SK-N-SH (cell line): ENCODE results near the gene NBEA. TPM values are rescaled to one million over a fixed set of nuclear protein-coding genes. Genes with fewer than 3 reads are reported as not detected.

Experiments used
- CTCF ChIA-PET: fragments of 300-600, 350-600 bp; formaldehyde crosslinking; extraction: SDS; loops from one replicate; lab custom pipeline; 2021; lab: Yijun Ruan, JAX
- POLR2A ChIA-PET: fragments of 350-600 bp; sonication (Branson Sonifier 250); formaldehyde crosslinking; extraction: SDS; loops from one replicate; lab custom pipeline; 2020; ENCODE audit warnings: antibody characterized with exemption, inconsistent platforms; lab: Yijun Ruan, JAX
- DNase-seq: peaks from one replicate; pipeline ENCODE4 v3.0.0; 2012
- H2AFZ ChIP-seq: fragments of 200-600 bp; sonication (generic); 2 replicates; pipeline ENCODE4 v1.8.1; 2016; ENCODE audit warnings: antibody characterized with exemption, mild to moderate bottlenecking, low read depth
- H3F3A ChIP-seq: fragments of 200-600 bp; sonication (generic); replicated peaks from 2 replicates; pipeline ENCODE3; 2016; ENCODE audit warnings: antibody characterized with exemption, mild to moderate bottlenecking; ENCODE audit not compliant: insufficient read depth
- H3K27ac ChIP-seq, 2 experiments: fragments of 200-500 bp in 1 of 2; fragments of 200-600 bp in 1 of 2; sonication (Bioruptor generic) in 1 of 2; sonication (generic), shearing (Covaris generic) in 1 of 2; 2 replicates each; pipeline versions ENCODE4 v1.5.1 to v1.6.1; 2014 to 2016; ENCODE audit warnings: low read depth in 2 of 2, inconsistent platforms in 1 of 2, low read length in 1 of 2, mild to moderate bottlenecking in 1 of 2, mixed read lengths in 1 of 2
- H3K27me3 ChIP-seq: fragments of 200-600 bp; sonication (generic), shearing (Covaris generic); 2 replicates; pipeline ENCODE4 v1.6.1; 2016; ENCODE audit warnings: mixed run types; ENCODE audit not compliant: insufficient read depth
- H3K36me3 ChIP-seq, 2 experiments: fragments of 200-500 bp in 1 of 2; fragments of 200-600 bp in 1 of 2; sonication (Bioruptor generic) in 1 of 2; sonication (generic) in 1 of 2; replicated peaks in 1 of 2; 2 replicates each; pipeline versions ENCODE3 to v1.5.1; 2014 to 2016; ENCODE audit warnings: low read length in 1 of 2, mild to moderate bottlenecking in 1 of 2; ENCODE audit not compliant: insufficient read depth in 2 of 2, control insufficient read depth in 1 of 2
- H3K4me1 ChIP-seq, 2 experiments: fragments of 200-500 bp in 1 of 2; fragments of 200-600 bp in 1 of 2; sonication (Bioruptor generic) in 1 of 2; sonication (generic), shearing (Covaris generic) in 1 of 2; 2 replicates each; pipeline versions ENCODE4 v1.5.1 to v1.6.1; 2014 to 2016; ENCODE audit warnings: low read depth in 1 of 2, low read length in 1 of 2, mixed run types in 1 of 2; ENCODE audit not compliant: insufficient read depth in 2 of 2, control insufficient read depth in 1 of 2
- H3K4me2 ChIP-seq: fragments of 200-600 bp; sonication (generic), shearing (Covaris generic); 2 replicates; pipeline ENCODE4 v1.6.1; 2017; ENCODE audit warnings: mixed run types
- H3K4me3 ChIP-seq, 2 experiments: fragments of 200-500 bp in 1 of 2; fragments of 200-600 bp in 1 of 2; sonication (Bioruptor generic) in 1 of 2; sonication (generic), shearing (Covaris generic) in 1 of 2; 2 replicates each; pipeline versions ENCODE4 v1.5.1 to v1.8.1; 2014 to 2016; ENCODE audit warnings: low read depth in 2 of 2, inconsistent platforms in 1 of 2, low read length in 1 of 2, mild to moderate bottlenecking in 1 of 2, mixed read lengths in 1 of 2, moderate library complexity in 1 of 2
- H3K79me2 ChIP-seq: fragments of 200-600 bp; sonication (generic); 2 replicates; pipeline ENCODE4 v1.8.1; 2017; ENCODE audit warnings: mild to moderate bottlenecking; ENCODE audit not compliant: insufficient read depth
- H3K9ac ChIP-seq: fragments of 200-600 bp; sonication (generic); 2 replicates; pipeline ENCODE4 v1.6.1; 2017; ENCODE audit warnings: mixed run types
- H3K9me2 ChIP-seq: fragments of 200-600 bp; sonication (generic); 2 replicates; pipeline ENCODE4 v1.6.1; 2017; ENCODE audit warnings: mixed run types
- H3K9me3 ChIP-seq: fragments of 200-600 bp; sonication (generic); 2 replicates; pipeline ENCODE4 v1.6.1; 2017; ENCODE audit warnings: mixed run types, mild to moderate bottlenecking, moderate library complexity
- H4K20me1 ChIP-seq: fragments of 200-600 bp; sonication (generic); 2 replicates; pipeline ENCODE4 v1.6.1; 2017; ENCODE audit warnings: mild to moderate bottlenecking, mixed run types; ENCODE audit not compliant: insufficient read depth
- CHD2 ChIP-seq: fragments of 150-350 bp; IDR thresholded peaks from 2 replicates; pipeline ENCODE4 v1.6.1; 2018; ENCODE audit warnings: low read length; ENCODE audit not compliant: partially characterized antibody
- ELF1 ChIP-seq: IDR thresholded peaks from 2 replicates; pipeline ENCODE4 v1.4.0; 2012
- EP300 ChIP-seq, 2 experiments: IDR thresholded peaks; 2 replicates each; pipeline versions ENCODE4 v1.4.0 to v1.6.1; 2012; ENCODE audit warnings: borderline replicate concordance in 1 of 2, low read depth in 1 of 2, low read length in 1 of 2
- EZH2phosphoT487 ChIP-seq: fragments of 200-600 bp; sonication (generic); IDR thresholded peaks from 2 replicates; pipeline ENCODE4 v1.6.1; 2017; ENCODE audit warnings: low read depth, mixed run types, mild to moderate bottlenecking, antibody characterized with exemption, moderate library complexity, borderline replicate concordance
- FOXJ3 ChIP-seq: sonication (generic); formaldehyde crosslinking; IDR thresholded peaks from 2 replicates; pipeline ENCODE4 v1.5.1; 2020; ENCODE audit warnings: mild to moderate bottlenecking, missing genetic modification reagents
- GATA2 ChIP-seq: sonication (generic); formaldehyde crosslinking; IDR thresholded peaks from 2 replicates; pipeline ENCODE4 v1.5.0; 2020; ENCODE audit warnings: mild to moderate bottlenecking, missing genetic modification reagents
- MEF2A ChIP-seq: IDR thresholded peaks from 2 replicates; pipeline ENCODE4 v1.4.0; 2012; ENCODE audit warnings: low read depth, borderline replicate concordance
- MXI1 ChIP-seq: IDR thresholded peaks from 2 replicates; pipeline ENCODE4 v1.6.1; 2012; ENCODE audit warnings: mild to moderate bottlenecking, low read depth, low read length, improper control_type of control experiment
- POLR2AphosphoS5 ChIP-seq: IDR thresholded peaks from 2 replicates; pipeline ENCODE4 v1.6.1; 2012; ENCODE audit warnings: low read depth, low read length
- TAF1 ChIP-seq: IDR thresholded peaks from 2 replicates; pipeline ENCODE4 v1.6.1; 2012; ENCODE audit warnings: low read depth, mild to moderate bottlenecking, low read length, moderate library complexity, borderline replicate concordance
- WGBS: methylation state at CpG from one replicate; pipeline ENCODE4 v1.1.6; 2017; ENCODE audit warnings: low lambda C conversion rate; 5-methylcytosine and 5-hydroxymethylcytosine counted together
- polyA plus RNA-seq, 3 experiments: library from polyadenylated mRNA; depleted of rRNA; stranded (reverse); fragments of >200 nt; gene quantifications; 2 replicates each; pipeline ENCODE4 v1.2.3, GENCODE V29; 2012
- TF ChIP-seq, protein P1 (sequence below): IDR thresholded peaks from 2 replicates; pipeline ENCODE4 v1.6.1; 2012; ENCODE audit warnings: mild to moderate bottlenecking, low read depth, low read length, moderate library complexity
- TF ChIP-seq, protein P2 (sequence below): fragments of 150-350 bp; IDR thresholded peaks from 2 replicates; pipeline ENCODE4 v1.6.1; 2017; ENCODE audit warnings: antibody characterized with exemption, low read length, low read depth, borderline replicate concordance
- TF ChIP-seq, protein P3 (sequence below): fragments of 200-600 bp; sonication (generic); IDR thresholded peaks from 2 replicates; pipeline ENCODE4 v1.6.1; 2017; ENCODE audit warnings: antibody characterized with exemption, mild to moderate bottlenecking, moderate library complexity
- TF ChIP-seq, protein P4 (sequence below): IDR thresholded peaks from 2 replicates; pipeline ENCODE4 v1.4.0; 2012; ENCODE audit warnings: low read depth

The NBEA gene
- polyA plus RNA-seq, 1 of the 3 experiments (the other 2 are of a cell fraction) = 12.3 TPM

DNA sequence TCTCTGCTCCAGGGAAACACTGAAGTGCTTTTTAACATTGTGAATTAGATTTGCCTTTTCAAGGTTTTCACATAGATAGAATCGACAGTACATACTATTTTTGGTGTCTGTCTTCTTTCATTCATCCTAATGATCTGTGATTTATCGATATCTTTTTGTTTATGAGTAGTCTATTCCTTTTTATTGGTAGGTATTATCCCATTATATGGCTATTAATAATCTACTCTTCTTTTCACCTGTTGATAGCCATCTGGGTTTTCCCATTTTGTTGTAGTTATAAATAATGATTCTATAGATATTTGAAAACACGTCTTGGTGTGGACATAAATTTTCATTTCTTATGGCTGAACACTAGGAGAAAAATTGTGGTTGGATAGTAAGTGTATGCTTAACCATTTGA, 271.8 kb downstream of the NBEA start:
- Histone ChIP-seq H3K36me3 (peaks cover under 1 to 5% of the 10 kb centered on the region in 2 experiments), H3K9me3 (no peaks in the 10 kb centered on the region), H2AFZ (no peak overlapping the region), H4K20me1 (no peaks in the 10 kb centered on the region), H3F3A (no peaks in the 10 kb centered on the region), H3K9ac (no peak overlapping the region), H3K4me1 (no peaks in the 10 kb centered on the region; a peak in 1 of 4 replicates), H3K4me3 (no peak overlapping the region), H3K27ac (no peak overlapping the region), H3K27me3 (no peaks in the 10 kb centered on the region), H3K9me2 (no peaks in the 10 kb centered on the region), H3K4me2 (no peak overlapping the region), H3K79me2 (no peaks in the 10 kb centered on the region)
- TF ChIP-seq ELF1 (no peak), EZH2phosphoT487 (no peak), POLR2AphosphoS5 (no peak), FOXJ3 (CRISPR knock-in tag) (no peak), CHD2 (no peak)
- TF ChIP-seq, protein P1, sequence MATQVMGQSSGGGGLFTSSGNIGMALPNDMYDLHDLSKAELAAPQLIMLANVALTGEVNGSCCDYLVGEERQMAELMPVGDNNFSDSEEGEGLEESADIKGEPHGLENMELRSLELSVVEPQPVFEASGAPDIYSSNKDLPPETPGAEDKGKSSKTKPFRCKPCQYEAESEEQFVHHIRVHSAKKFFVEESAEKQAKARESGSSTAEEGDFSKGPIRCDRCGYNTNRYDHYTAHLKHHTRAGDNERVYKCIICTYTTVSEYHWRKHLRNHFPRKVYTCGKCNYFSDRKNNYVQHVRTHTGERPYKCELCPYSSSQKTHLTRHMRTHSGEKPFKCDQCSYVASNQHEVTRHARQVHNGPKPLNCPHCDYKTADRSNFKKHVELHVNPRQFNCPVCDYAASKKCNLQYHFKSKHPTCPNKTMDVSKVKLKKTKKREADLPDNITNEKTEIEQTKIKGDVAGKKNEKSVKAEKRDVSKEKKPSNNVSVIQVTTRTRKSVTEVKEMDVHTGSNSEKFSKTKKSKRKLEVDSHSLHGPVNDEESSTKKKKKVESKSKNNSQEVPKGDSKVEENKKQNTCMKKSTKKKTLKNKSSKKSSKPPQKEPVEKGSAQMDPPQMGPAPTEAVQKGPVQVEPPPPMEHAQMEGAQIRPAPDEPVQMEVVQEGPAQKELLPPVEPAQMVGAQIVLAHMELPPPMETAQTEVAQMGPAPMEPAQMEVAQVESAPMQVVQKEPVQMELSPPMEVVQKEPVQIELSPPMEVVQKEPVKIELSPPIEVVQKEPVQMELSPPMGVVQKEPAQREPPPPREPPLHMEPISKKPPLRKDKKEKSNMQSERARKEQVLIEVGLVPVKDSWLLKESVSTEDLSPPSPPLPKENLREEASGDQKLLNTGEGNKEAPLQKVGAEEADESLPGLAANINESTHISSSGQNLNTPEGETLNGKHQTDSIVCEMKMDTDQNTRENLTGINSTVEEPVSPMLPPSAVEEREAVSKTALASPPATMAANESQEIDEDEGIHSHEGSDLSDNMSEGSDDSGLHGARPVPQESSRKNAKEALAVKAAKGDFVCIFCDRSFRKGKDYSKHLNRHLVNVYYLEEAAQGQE = no peak
- TF ChIP-seq, protein P2, sequence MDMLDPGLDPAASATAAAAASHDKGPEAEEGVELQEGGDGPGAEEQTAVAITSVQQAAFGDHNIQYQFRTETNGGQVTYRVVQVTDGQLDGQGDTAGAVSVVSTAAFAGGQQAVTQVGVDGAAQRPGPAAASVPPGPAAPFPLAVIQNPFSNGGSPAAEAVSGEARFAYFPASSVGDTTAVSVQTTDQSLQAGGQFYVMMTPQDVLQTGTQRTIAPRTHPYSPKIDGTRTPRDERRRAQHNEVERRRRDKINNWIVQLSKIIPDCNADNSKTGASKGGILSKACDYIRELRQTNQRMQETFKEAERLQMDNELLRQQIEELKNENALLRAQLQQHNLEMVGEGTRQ = no peak
- DNase-seq = no peak
- WGBS = 80% methylated on average over 3 of the region's 3 CpGs
- ChIA-PET POLR2A (no interaction called here), CTCF (no interaction called here)

DNA sequence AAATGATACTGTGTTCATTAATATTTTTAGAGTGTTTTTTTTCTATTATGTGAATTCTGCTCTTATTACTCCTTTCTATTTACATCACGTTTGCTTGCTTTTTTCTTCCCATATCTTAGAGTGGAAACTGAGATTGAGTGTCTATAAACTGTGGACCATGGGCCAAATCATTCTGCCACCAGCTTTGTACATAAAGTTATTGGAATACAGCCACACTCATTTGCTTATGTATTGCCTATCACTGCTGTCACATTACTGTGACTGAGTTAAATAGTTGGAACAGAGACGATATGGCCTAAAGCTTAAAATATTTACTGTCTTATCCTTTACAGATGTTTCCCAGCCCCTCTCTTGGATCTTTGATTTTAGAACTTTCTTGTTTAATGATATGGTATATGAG, 274.1 kb downstream of the NBEA start:
- Histone ChIP-seq H3K36me3 (peaks cover 2 to 3% of the 10 kb centered on the region in 2 experiments), H3K4me1 (no peaks in the 10 kb centered on the region), H4K20me1 (no peaks in the 10 kb centered on the region), H3K4me3 (no peak overlapping the region)
- CTCF ChIA-PET = interaction anchor here (1.3 kb wide), 1 partner anchor 17 kb away, joined by 3 read pairs; no protein-coding TSS in a partner anchor
- WGBS = 91% methylated on average over 2 of the region's 2 CpGs
- POLR2A ChIA-PET = no interaction called here
- TF ChIP-seq GATA2 (CRISPR knock-in tag) (no peak), MXI1 (no peak), MEF2A (no peak), EP300 (IDR thresholded peaks at IDR 0.05; ENCODE audit: borderline replicate concordance in 1 of 2, low read depth in 1 of 2, low read length in 1 of 2) (no peak), ELF1 (no peak), TAF1 (no peak)
- TF ChIP-seq, protein P2 = no peak
- TF ChIP-seq, protein P3, sequence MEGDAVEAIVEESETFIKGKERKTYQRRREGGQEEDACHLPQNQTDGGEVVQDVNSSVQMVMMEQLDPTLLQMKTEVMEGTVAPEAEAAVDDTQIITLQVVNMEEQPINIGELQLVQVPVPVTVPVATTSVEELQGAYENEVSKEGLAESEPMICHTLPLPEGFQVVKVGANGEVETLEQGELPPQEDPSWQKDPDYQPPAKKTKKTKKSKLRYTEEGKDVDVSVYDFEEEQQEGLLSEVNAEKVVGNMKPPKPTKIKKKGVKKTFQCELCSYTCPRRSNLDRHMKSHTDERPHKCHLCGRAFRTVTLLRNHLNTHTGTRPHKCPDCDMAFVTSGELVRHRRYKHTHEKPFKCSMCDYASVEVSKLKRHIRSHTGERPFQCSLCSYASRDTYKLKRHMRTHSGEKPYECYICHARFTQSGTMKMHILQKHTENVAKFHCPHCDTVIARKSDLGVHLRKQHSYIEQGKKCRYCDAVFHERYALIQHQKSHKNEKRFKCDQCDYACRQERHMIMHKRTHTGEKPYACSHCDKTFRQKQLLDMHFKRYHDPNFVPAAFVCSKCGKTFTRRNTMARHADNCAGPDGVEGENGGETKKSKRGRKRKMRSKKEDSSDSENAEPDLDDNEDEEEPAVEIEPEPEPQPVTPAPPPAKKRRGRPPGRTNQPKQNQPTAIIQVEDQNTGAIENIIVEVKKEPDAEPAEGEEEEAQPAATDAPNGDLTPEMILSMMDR = no peak
- TF ChIP-seq, protein P4, sequence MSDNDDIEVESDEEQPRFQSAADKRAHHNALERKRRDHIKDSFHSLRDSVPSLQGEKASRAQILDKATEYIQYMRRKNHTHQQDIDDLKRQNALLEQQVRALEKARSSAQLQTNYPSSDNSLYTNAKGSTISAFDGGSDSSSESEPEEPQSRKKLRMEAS = no peak
- TF ChIP-seq, all 33 proteins: peak for 0
- Histone ChIP-seq H3K9me3 (peaks cover 8% of the 10 kb centered on the region; the same call in 1 of the 2 replicates), H3K79me2 (no peaks in the 10 kb centered on the region), H3K9ac (no peak overlapping the region), H3K27ac (no peak overlapping the region), H2AFZ (no peak overlapping the region), H3K9me2 (no peaks in the 10 kb centered on the region), H3K27me3 (no peaks in the 10 kb centered on the region), H3K4me2 (no peak overlapping the region), H3F3A (no peaks in the 10 kb centered on the region)
- DNase-seq = no peak
